Gastroesophageal sphincter (tissue), 4 donors: ENCODE measurements around the gene SHISAL1. TPM values are rescaled to one million over a fixed set of nuclear protein-coding genes. Genes with fewer than 3 reads are reported as not detected.

Experiments
- ATAC-seq: fragments of 150-250 bp; one replicate; pipeline ENCODE4 v1.9.1; 2016; ENCODE audit warnings: mild to moderate bottlenecking, moderate library complexity
- H3K27ac ChIP-seq, 4 donors: fragments of 200-600 bp; sonication (generic) in 3 of 4; 1 replicate in 3 of 4; 2 replicates in 1 of 4; pipeline ENCODE4 v1.5.1; 2016 to 2019
- H3K27me3 ChIP-seq: fragments of 200-600 bp; sonication (generic); one replicate; pipeline ENCODE4 v1.5.1; 2019
- H3K36me3 ChIP-seq, 2 donors: fragments of 200-600 bp; sonication (generic); one replicate each; pipeline ENCODE4 v1.5.1; 2019; ENCODE audit warnings: control low read depth in 1 of 2
- H3K4me1 ChIP-seq, 3 donors: fragments of 200-600 bp; sonication (generic); 1 replicate in 2 of 3; 2 replicates in 1 of 3; pipeline ENCODE4 v1.5.1; 2016 to 2019; ENCODE audit warnings: control low read depth in 2 of 3
- H3K4me3 ChIP-seq, 2 donors: fragments of 200-600 bp; sonication (generic); one replicate each; pipeline ENCODE4 v1.5.1; 2019; ENCODE audit warnings: mild to moderate bottlenecking in 1 of 2, moderate library complexity in 1 of 2
- H3K9me3 ChIP-seq, 3 donors: fragments of 200-600 bp; sonication (generic); one replicate each; pipeline ENCODE4 v1.5.1; 2017 to 2019; ENCODE audit warnings: control low read depth in 2 of 3
- EP300 ChIP-seq: sonication (generic); formaldehyde crosslinking; IDR thresholded peaks from one replicate; pipeline ENCODE4 v1.6.1; 2017; ENCODE audit warnings: antibody characterized with exemption, mild to moderate bottlenecking
- POLR2A ChIP-seq, 2 donors: fragments of 450-650 bp; IDR thresholded peaks; one replicate each; pipeline ENCODE4 v1.6.1; 2017; ENCODE audit warnings: antibody characterized with exemption in 2 of 2, mild to moderate bottlenecking in 2 of 2, moderate library complexity in 1 of 2
- POLR2AphosphoS5 ChIP-seq: sonication (generic); formaldehyde crosslinking; IDR thresholded peaks from one replicate; pipeline ENCODE4 v1.6.1; 2017; ENCODE audit warnings: antibody characterized with exemption
- WGBS, 2 donors: methylation state at CpG; one replicate each; pipeline ENCODE4 v1.1.5; 2018; ENCODE audit warnings: low coverage in 1 of 2; 5-methylcytosine and 5-hydroxymethylcytosine counted together
- total RNA-seq, 4 donors: library from RNA; depleted of rRNA; stranded (reverse); fragments of >200 nt; gene quantifications; one replicate each; pipeline ENCODE4 v1.1.0, GENCODE V29; 2016
- TF ChIP-seq, protein P1 (sequence below), 4 experiments: fragments of 200-600 bp in 2 of 4; fragments of 450-650 bp in 2 of 4; sonication (generic) in 1 of 4; IDR thresholded peaks; one replicate each; pipeline ENCODE4 v1.5.1; 2017 to 2019; ENCODE audit warnings: antibody characterized with exemption in 4 of 4, mild to moderate bottlenecking in 2 of 4, moderate library complexity in 2 of 4

The SHISAL1 gene
- total RNA-seq, 4 donors from 2014 or later = 4.5 to 23.1 (median 6.2) TPM

DNA sequence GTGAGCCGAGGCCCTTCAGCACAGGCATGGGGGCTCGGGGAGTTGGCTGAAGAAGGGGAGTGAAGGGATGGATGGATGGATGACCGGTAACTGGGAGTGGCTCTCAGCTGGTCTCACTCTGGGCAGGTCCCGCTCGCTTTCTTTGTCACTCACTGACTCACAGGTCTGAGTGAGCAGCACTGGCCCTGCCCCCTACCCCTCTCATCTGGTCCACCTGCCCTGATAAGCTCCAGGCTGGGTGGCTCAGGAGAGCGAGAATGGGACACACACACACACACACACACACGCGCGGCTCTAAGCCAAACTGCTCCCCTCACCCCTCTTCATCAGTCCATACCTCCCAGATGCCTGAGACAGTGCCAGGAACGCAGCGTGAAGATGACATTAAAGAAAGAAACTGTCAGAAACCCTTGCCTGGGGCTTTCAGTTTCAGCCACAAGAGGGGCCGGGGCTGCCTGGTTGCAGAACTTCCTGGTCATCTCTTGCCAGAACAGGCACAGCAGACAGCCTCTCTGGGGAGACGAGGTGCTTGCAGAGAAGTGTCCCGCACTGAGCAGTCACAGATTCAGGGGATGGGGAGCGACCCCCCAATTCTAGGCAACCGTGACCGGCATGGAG is 16.5 kb upstream of the SHISAL1 start:
- Histone ChIP-seq H3K4me3 (no peak overlapping the region), H3K4me1 (peaks cover 0 to 44% (median 9%) of the 10 kb centered on the region in 3 donors), H3K36me3 (no peaks in the 10 kb centered on the region), H3K9me3 (no peaks in the 10 kb centered on the region), H3K27me3 (peaks cover 48% of the 10 kb centered on the region), H3K27ac (no peak overlapping the region)
- TF ChIP-seq EP300 (no peak), POLR2A (IDR thresholded peaks at IDR 0.05) (no peak), POLR2AphosphoS5 (no peak)
- TF ChIP-seq, protein P1, sequence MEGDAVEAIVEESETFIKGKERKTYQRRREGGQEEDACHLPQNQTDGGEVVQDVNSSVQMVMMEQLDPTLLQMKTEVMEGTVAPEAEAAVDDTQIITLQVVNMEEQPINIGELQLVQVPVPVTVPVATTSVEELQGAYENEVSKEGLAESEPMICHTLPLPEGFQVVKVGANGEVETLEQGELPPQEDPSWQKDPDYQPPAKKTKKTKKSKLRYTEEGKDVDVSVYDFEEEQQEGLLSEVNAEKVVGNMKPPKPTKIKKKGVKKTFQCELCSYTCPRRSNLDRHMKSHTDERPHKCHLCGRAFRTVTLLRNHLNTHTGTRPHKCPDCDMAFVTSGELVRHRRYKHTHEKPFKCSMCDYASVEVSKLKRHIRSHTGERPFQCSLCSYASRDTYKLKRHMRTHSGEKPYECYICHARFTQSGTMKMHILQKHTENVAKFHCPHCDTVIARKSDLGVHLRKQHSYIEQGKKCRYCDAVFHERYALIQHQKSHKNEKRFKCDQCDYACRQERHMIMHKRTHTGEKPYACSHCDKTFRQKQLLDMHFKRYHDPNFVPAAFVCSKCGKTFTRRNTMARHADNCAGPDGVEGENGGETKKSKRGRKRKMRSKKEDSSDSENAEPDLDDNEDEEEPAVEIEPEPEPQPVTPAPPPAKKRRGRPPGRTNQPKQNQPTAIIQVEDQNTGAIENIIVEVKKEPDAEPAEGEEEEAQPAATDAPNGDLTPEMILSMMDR (IDR thresholded peaks at IDR 0.05) = no peak
- no peak for ATAC-seq
- WGBS, 2 donors = 60 to 86% methylated on average over 1 to 4 of the region's 17 CpGs

DNA sequence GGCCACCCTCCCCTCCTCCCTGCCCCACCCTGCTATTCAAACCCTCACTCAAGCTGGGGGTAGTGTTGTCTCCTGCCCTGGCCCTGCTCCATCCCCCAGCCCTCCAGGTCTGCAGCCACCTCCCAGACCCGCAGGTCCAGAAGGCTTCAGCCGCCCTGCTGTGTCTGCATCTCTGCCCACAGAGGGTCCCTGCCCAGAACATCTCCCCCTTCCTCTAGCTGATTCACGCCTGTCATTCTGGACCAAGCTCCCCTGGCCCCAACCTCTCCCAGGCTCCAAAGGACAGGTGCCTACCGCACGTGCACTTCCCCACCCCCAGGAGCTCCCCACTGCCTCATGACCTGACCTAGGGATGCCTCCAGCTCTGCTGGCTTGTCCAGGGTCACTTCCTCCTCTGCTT is 16.0 kb upstream of the SHISAL1 start:
- Histone ChIP-seq H3K36me3 (no peaks in the 10 kb centered on the region), H3K4me1 (peaks cover 0 to 44% (median 9%) of the 10 kb centered on the region in 3 donors), H3K27ac (no peak overlapping the region), H3K27me3 (peaks cover 45% of the 10 kb centered on the region), H3K4me3 (no peak overlapping the region), H3K9me3 (no peaks in the 10 kb centered on the region)
- no peak for ATAC-seq
- 94% methylated on average over 5 of the region's 5 CpGs; no CpG with 5 or more reads in 1 of the 2 donors for WGBS, 2 donors
- no peak for TF ChIP-seq POLR2A (IDR thresholded peaks at IDR 0.05)
- TF ChIP-seq, protein P1 (IDR thresholded peaks at IDR 0.05) = no peak
- TF ChIP-seq POLR2AphosphoS5 = no peak
- no peak for TF ChIP-seq EP300

DNA sequence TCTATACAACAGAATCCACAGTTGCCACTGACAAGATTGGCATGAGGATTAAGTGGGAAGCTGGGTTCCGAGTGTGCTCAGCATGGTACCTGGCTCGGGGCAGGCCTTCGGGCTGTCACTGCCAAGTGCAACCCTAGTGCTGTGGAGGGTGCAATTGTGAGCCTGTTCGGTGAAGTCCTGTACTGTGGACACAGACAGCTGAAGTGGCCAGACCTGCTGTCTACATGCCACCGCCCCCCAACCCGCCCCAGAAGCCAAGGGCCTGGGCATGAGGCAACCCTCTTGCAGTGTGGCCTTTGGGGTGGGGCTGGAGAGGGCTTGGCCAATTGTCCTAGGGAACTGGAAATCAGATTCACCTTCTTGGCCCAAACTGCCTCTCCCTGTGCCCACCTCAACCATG is 15.6 kb upstream of the SHISAL1 start:
- Histone ChIP-seq H3K36me3 (no peaks in the 10 kb centered on the region), H3K9me3 (no peaks in the 10 kb centered on the region), H3K27ac (no peak overlapping the region), H3K4me1 (peaks cover 0 to 44% (median 9%) of the 10 kb centered on the region in 3 donors), H3K27me3 (peaks cover 41% of the 10 kb centered on the region), H3K4me3 (no peak overlapping the region)
- TF ChIP-seq POLR2AphosphoS5 (no peak), EP300 (no peak), POLR2A (IDR thresholded peaks at IDR 0.05) (no peak)
- TF ChIP-seq, protein P1 (IDR thresholded peaks at IDR 0.05) = no peak
- ATAC-seq = no peak
- no CpG with 5 or more reads among the region's 6 CpGs for WGBS, 2 donors

DNA sequence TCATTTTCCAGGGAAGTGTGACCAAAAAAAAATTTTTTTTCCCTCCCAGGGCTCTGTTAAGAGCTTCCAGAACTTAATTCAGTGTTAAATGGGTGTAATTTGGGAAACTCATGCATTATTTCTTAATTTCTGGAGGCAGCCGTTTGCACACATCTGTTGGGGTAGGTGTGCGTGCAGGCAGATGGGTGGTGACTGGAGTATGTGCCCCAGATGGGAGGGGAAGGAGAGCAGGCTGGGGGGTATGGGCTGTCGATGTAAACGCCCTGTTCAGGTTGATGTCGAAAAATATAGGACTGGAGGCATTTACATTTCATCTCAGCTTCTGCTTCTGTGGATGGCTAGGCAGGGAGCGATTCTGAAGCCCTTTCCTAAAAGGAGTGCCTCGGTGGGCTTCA is 13.7 kb upstream of the SHISAL1 start:
- TF ChIP-seq POLR2AphosphoS5 (no peak), POLR2A (IDR thresholded peaks at IDR 0.05) (no peak), EP300 (no peak)
- TF ChIP-seq, protein P1 (IDR thresholded peaks at IDR 0.05) = no peak

More for the DNA sequence above, 13.7 kb upstream of the SHISAL1 start:
- Histone ChIP-seq H3K4me3 (peak overlapping the region; percentile 54 to 63), H3K9me3 (no peaks in the 10 kb centered on the region), H3K4me1 (peaks cover 0 to 38% (median 9%) of the 10 kb centered on the region in 3 donors), H3K27ac (peak overlapping the region in 3 of 4 donors; percentile 35 to 66 (median 57)), H3K27me3 (peaks cover 25% of the 10 kb centered on the region), H3K36me3 (no peaks in the 10 kb centered on the region)
- WGBS, 2 donors = 43 to 64% methylated on average over 6 to 7 of the region's 7 CpGs
- ATAC-seq = no peak
